IPS DF 19.7 (cell line): ENCODE data around the gene PTP4A2.
A peak's percentile ranks its signal among the peaks of the same experiment; 100 is the strongest.
"Not testable (repeated sequence)": the region's sequence is repeated elsewhere in the genome, so short reads cannot be mapped to it uniquely, and the experiment has no call there.

ENCODE experiments used
- DNase-seq: peaks from one replicate; pipeline ENCODE4 v3.0.0-alpha.2; 2013; ENCODE audit warnings: low read depth, low spot score

PTP4A2 gene

DNA sequence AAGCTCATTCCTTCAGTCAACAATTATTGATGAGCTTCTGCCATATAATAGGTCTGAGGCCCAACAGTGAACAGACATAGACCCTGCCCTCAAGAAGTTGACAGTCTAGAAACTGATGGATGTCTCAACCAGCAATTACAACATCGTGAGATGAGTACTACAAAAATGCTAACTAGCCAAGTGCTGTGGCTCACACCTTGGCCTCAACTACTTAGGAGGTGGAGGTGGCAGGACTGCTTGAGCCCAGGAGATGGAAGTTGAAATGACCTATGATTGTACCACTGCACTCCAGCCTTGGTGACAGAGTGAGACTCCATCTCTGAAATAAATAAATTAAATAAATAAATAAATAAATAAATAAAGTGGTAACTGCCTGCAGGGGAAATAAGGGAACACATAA is 11.7 kb upstream of the PTP4A2 start:
- no peak for DNase-seq

DNA sequence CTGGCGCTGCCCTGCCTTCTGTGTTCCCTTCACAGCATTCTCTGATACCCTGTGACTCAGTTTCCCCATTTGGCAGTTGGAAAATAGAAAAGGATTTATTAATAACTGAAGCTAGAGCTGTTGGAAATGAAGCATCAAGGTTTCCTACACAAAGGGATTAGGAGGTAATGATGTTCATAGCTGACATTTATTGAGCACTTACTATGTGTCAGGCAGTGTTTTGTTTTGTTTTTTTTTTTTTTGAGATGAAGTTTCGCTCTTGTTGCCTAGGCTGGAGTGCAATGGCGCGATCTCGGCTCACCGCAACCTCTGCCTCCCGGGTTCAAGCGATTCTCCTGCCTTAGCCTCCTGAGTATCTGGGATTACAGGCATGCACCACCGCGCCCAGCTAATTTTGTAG is 7.5 kb upstream of the PTP4A2 start:
- not testable (repeated sequence) for DNase-seq

DNA sequence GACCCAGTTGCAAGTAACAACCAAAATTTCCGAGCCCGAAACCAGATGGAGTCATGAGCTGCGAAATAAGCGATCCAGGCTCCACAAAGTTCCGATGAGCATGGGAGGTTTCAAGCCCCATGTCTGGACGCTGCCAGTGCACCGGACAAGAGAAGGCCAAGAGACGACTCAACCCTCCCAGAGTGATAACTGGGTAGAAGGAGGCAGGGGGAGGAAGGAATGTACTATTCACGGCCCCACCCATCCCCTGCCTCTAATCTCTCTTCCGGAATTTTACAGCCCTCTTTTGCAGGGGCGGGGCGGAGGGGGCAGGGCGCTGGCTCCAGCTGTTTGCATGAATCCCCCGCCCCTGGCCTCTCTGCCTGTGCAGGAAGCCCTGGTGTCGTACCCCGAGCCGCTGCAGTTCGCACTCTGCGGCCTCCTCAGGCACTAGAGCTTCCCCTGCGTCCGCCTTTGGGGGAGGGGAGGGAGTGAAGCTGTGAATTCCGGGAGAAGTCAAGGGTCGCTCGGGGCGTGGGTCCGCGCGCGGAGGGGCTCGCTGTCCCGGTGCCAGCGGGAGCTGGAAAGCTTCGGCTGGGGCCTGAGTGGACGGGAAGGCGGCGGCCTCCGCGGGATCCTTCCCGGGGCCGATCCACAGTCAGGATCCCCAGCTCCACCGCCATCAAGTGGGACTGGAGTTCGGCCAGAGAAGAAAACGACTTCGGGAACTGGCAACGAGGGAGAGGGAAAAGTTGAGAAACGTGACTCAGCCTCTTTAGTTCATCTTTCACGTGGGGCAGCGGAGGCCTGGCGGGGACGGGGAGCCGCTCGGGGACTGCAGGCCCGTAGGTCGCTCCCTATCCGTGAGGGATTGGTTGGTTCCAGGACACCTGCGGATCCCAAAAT is 6.3 kb upstream of the PTP4A2 start:
- peak; percentile 88 for DNase-seq

DNA sequence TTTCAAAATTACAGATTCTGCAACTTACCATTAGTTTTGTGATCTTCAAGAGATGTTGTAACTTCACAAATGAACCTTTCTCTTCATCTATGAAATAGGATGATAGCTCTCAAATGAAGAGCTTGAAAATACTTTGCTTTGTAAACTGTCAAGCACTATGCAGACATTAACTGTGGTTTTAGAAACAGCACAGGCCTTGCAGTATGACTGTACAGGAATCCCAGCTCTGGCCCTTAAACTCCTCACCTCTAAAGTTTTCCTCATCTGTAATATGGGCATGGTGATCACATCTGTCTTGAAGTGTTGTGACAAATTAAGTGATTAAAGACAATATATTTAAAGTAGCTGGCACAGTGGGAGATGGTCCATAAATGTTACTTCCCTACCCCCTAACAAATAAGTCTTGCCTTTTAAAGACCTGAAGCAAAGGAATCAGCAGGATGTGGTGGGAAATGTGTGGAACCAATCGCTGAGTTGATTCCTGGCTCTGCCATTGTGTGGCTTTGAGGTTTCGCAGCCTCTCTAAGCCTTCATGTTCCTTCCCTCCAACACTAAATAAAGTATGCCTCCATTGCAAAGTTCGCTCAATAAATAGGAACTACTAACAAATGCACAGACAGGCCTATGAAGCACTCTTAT is 5.5 kb upstream of the PTP4A2 start:
- no peak for DNase-seq

DNA sequence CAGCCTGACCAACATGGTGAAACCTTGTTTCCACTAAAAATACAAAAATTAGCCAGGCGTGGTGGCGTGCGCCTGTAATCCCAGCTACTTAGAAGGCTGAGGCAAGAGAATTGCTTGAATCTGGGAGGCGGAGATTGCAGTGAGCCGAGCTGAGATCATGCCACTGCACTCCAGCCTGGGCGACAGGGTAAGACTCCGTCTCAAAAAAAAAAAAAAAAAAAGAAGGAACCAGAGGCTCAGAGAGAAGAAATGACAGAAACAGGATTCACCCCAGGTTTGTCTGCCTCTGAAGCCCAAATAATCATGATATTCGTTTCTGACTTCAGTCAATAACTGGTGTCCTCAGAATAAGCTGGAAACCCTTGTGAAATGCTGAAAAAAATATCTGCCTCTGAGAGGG is 3.9 kb upstream of the PTP4A2 start:
- not testable (repeated sequence) for DNase-seq

DNA sequence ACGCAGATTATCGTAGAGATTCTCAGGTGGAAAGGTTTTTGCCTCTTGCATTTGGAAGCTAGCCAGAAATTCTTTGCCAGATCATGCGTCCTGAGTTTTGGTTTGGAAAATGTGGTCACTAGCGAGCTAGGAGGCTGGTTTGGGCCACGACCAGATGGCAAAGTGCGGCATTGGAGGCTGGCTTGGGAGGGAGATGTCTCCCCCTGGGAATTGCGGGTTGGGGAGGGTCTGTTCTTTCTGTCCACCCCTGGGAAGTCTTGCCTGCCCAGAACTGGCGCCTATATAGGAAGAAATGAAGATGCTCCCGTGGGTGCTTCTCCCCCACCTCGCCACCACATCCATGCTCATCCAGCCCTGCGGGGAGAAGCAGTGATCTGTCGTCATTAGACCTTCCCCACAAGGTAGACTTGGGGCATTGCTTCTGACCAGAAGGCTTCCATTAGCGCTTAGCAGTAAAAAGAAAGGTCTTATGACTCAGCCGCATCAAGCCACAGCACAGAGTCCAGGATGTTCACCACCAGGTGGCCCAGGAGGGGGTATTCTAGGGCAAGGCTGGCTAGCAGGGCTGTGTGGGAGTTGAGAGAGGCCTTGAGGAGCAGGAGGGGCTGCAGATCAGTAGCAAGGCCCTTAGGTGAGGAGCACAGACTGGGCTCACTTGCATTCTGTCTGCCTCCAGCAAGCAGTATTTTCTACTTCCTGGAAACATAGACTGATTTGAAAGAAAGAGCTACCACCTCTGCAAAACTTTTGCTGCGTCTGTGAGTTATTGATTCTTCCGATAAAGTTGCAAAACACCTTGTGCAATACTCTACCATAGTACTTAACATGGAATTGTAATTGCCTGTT is 1.5 kb upstream of the PTP4A2 start:
- DNase-seq = no peak

DNA sequence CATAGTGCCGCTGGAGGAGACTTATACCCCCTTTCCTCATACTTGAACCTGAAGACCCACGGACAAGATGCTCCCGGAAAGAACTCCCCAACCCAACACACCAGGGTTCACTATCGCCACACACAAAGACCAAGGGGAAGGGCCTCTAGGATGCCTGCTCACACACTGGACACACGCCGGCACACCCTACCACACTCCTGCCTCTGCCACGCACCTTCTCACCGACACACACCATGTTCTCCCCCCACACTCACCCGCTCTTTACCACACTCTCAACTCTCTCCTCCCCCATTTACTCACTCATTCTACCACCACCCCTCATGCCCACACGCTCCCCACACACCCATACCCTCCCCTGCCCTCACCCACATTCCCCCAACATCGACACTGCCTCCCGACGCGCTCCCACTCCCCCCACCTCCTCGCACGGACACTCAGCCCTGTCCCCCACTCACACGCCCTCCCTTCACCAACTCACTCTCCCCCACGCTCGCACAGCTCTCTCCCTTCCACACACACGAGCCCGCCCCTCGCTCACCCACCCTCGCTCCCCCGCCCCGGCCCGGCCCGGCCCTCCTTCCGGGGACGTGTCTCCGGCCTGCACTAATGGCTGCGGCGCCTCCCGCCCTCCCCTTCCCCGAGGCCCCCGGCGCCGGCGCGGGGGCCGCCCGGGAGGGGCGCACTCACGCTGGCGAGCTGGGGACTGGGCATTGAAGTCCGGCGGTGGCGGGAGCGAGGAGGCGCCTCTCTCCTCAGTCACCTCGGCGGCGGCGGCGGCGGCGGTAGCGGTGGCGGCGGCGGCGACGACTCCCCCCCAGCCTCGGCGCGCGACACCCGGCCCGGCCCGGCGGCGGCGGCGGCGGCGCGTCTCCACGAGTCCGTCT is 626 bp downstream of the PTP4A2 start:
- no peak for DNase-seq

DNA sequence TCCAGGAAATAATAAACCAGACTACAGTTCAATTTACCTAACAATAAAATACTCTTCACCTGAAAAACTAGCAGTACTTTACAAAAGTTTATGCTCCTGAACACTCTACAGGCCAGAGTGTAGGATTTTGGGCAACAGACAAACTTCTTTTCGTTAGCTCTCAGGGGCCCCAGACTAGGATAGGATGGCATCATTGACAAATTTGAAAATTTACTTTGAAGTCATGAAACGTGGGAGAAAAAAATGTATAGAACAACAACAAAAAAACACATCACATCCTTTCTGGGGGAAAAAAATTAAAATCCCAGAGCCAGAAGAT is 1.2 kb downstream of the PTP4A2 start:
- DNase-seq = no peak

DNA sequence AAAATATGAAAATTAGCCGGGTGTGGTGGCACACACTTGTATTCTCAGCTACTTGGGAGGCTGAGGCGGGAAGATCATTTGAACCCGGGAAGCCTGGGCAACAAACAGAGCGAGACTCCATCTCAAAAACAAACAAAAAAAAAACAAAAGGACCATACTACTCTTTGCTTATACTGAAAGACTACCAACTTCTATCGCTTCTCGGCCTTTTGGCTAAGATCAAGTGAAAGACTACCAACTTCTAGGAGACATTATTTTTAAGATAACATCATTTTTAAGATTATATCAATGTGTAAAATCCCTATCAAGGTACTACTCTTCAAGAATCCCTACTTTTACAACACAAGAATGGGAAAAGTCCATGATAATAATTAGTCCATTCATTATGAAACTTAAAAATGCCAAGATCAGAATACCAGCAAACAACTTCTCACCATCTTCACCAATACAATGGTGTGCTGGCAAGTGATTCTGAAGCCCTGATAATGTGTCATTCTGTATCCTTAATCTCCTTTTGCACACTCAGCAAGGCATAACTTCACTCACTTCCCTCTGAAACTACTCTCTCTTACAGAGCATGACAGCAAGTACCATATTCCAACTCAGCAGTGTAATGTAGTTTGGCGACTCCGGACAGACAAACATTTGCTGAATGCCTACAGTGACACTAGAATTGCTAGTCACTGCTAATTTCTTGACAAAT is 1.7 kb downstream of the PTP4A2 start:
- no peak for DNase-seq

DNA sequence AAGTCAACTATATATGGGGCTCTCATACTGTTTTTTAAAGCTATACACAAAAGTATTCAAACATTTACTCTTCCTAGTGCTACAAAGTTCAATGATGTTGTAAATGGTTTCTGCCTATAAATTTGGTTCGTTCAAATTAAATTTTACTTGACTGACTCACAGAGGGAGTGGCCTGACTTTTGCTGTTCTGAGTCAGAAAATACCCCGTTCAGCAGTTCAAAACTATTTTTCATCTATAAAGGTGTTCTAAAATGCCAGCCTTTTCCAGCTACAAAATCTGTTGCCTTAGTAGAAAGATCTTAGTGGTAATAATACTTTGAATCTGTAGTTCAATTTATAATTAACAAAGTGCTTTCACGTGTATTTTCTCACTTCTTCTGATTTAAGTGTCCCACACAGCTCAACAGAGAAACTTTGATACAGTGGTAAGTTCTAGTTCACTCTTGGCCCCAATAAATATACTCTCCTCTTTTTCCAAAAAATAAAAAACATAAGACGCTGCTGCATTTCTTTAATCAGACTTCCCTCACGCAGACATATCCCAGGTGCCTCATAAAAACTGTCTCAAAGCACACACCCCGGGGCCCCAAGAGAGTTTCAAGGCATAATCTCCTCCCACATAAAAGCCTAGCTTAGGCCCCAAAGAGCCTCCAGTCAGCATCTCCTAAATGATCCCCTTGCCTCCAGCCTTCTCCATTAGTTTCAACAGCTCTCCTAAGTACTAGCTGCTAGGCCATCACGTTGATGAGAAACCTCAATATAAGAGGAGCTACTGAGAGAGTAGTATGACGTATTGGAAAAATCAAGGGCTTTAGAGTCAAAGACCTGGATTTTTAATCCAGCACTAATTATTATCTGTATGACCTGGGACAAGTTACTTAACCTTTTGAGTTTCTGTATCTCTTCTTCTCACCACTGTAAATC is 3.2 kb downstream of the PTP4A2 start:
- no peak for DNase-seq

DNA sequence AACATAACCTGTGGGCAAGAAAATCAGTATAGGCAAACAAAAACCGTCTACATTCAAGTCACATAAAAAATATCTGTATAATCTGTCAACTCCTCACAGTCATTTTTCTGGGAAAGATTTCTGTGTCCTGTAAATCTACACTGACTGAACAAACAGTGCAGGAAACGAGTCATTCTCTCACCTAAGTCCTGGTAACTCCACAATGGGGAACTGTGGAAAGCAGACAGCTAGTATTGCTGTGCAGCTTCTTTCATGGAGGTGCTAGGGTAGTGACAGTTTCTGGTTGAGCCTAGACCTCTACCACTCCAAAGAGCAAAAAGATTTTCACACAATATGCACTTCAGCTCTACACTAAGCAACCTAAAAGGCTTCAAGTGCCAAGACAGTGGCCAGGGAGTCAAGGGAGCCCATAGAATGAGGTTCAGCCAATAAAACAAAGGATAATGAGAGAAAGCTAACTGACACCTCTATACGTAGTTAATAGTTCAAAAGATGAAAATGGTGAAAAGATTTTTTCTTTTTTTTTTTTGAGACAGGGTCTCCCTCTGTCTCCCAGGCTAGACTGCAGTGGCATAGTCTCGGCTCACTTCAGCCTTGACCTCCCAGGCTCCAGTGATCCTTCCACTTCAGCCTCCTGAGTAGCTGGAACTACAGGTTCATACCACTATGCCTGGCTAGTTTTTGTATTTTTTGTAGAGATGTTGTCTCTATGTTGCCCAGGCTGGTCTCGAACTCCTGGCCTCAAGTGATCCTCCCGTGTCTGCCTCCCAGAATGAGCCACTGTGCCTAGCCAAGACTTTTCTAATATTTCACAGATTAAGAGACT is 5.5 kb downstream of the PTP4A2 start:
- no peak for DNase-seq

DNA sequence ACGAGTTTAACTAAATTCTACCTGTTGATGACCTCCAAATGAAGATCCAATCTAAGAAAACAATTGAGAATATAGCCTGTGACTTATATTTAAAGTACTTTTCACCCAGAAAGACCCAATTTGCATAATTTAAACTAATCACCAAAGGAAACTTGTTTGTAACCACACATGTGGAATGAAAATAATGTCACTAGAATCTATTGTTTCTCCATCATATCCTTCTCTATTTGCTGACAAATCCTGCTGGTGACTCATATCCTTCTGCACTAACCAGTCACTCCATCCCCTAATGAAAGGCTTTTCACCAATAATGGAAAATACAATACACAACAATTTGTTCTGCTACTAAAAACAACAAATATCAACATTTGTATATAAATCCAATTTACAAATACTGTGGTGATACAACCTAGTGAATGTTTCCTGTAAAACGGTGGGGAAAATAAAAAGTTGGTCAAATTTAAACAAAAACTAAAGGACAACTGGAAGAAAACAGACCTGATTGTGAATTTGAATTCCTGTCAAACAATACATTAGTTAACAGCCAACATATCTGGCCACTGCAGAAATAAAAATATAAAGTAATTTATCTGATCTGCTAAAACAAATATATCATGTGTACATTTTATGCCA is 6.5 kb downstream of the PTP4A2 start:
- DNase-seq = no peak

DNA sequence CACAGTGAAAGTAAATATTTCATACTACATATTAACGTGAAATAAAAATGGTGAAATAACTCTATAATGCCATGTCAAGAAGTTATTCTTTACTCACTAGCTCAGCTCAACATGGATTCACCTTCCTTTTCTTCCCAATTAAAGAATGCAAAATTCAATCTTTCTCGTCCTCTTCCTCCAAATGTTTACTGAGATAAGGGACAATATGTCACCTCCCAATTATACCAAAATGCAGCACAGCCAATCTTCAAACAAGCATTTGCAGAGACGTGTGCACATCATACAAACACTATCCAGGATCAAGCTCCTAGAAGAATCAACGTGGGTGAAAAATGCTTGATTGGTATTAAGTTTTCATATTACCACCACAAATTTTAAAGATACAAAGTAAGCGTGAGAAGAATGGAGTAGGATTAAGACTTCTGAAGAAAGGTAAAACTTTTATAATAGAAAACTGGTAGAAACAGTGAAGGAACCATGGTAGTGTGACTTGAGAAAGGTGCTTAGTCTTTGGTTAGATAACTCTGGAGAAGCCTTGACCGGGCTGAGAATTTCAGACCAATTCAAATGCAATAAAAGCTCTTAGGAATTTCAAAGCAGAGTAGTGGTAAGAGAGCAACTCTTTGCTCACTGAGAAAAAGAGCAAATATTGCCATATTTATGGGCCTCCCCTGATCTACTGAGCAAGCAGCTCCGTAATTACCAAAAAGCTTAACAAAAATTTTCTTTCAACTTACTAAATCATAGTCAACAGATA is 7.2 kb downstream of the PTP4A2 start:
- no peak for DNase-seq

DNA sequence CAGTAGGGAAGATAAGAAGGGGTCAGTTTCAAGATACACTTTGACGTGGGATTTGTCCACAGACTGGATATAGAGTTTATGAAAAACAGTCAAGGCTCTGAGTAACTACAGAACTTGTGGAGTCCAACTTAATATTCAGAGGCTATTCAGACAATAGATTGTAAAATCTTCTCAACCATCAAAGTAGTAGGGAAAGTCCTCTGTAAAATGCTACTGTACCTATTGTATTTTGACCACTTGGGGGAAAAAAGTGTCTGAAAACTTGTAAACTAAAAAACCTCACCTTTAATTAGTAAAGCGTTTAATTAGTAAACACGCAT is 10.5 kb downstream of the PTP4A2 start:
- no peak for DNase-seq

DNA sequence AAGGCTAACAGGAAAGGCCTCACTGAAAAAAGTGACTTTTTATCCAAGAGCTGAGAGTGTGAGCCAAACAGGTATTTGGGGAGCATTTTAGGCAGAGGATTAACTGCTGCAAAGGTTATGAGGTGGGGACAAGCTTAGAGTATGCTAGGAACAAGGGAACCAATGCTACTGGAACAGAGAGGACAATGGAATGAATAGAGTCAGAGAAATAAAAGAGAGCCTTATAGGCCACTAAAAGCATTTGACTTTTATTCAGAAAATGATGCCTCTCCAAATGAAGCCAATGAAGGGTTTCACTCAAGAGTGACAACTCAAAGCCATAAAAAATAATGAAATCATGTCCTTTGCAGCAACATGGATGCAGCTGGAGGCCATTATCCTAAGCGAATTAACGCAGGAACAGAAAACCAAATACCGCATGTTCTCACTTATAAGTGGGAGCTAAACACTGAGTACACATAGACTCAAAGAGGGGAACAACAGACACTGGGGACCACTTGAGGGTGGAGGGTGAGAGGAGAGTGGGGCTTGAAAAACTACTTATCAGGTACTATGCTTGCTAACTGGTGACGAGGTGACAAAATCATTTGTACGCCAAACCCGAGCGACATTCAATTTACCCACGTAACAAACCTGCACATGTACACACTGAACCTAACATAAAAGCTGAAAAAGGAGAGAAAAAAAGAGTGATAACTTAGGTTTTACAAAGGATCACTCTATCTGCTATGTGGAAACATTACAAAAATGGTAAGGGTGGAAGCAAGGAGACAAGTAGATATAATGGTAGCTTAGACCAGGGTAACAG is 11.1 kb downstream of the PTP4A2 start:
- no peak for DNase-seq

DNA sequence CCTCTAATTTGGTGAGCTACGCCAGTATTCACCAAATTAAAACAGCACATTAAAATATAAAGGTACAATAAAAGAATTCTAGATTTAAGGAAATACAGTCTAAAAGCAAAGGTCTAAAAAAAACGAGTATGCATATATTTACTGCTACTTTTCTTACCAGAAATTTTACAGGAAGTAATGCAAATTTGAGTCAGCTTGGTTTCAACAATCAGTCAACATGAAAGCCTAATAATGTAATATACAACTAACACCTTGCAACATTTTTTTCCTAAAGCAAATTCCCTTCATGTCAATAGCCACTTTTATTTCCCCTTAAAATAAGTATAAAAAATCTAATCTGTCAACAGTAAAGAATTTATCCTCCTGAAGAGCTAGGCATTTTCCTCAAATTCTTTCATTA is 11.9 kb downstream of the PTP4A2 start:
- no peak for DNase-seq

DNA sequence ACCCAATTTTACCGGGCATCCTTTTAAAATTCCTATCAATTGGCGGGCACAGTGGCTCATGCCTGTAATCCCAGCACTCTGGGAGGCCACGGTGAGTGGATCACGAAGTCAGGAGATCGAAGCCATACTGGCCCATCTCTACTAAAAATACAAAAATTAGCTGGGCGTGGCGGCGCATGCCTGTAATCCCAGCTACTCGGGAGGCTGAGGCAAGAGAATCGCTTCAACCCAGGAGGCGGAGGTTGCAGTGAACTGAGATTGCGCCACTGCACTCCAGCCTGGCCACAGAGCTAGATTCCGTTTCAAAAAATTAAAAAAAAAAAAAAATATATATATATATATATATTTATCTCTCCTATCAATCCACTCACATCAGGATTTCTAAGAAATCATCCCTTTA is 12.3 kb downstream of the PTP4A2 start:
- DNase-seq = not testable (repeated sequence)
